Heart left ventricle (tissue), 13 donors: ENCODE results near the gene TSPAN32.

Source experiments
- CTCF ChIP-seq, 12 donors: fragments of 200-600 bp; sonication (generic) in 4 of 12; IDR thresholded peaks; one replicate each; pipeline versions ENCODE4 v1.5.0 to v1.8.0; 2018 to 2022; ENCODE audit warnings: antibody characterized with exemption in 12 of 12, mild to moderate bottlenecking in 5 of 12
- POLR2A ChIP-seq, 2 donors: fragments of 450-650 bp; IDR thresholded peaks; one replicate each; pipeline ENCODE4 v1.6.1; 2017; ENCODE audit warnings: antibody characterized with exemption in 2 of 2, mild to moderate bottlenecking in 2 of 2, moderate library complexity in 2 of 2
- donor health status: ischemic (EF 13 %, LVEDD 7.1; RV severe dilation, severe dysfunction).
- donor health status: DM: no; HTN: yes; CAD: no.
- donor health status: DM: no; HTN: no; CAD: no.
- donor health status: ischemic (EF 25% LVEDD 6.9; RV normal size, moderate dysfunction).
- donor health status: ischemic (EF 25% LVEDD 5.7; RV mildly dilated, moderate dysfunction).
- donor health status: ischemic (EF 35%, LVEDD 5.7; RV mildly dilated, moderate dysfunction).
- donor health status: nonischemic (EF 11% LVEDD 7.7; RV severe dilation, severe dysfunction).
- donor health status: DM: yes; HTN: yes; CAD: no.
- donor health status: PGD.
- donor health status: ischemic (EF 29% LVEDD 5.4; RV normal size, mild dysfunction).
- donor health status: nonischemic (EF 23%, LVEDD 6.1; RV moderate dilation, normal function).

GRCh38 chr11:2318707-2319106 lies 16.9 kb downstream of the TSPAN32 start:
- TF ChIP-seq CTCF (IDR thresholded peaks at IDR 0.05) (no peak), POLR2A (IDR thresholded peaks at IDR 0.05) (no peak)
